OCI-LY1 (cell line): ENCODE measurements around the gene HNRNPF.

Experiments used
- EZH2 ChIP-seq: fragments of 200-600 bp; sonication (generic), shearing (Covaris generic); IDR thresholded peaks from 2 replicates; pipeline ENCODE4 v1.8.0; 2017; ENCODE audit warnings: borderline replicate concordance, mixed run types, mild to moderate bottlenecking, antibody characterized with exemption, low read length, moderate library complexity, mixed read lengths
- TF ChIP-seq, protein P1 (sequence below): fragments of 200-600 bp; sonication (generic), shearing (Covaris generic); IDR thresholded peaks from 2 replicates; pipeline ENCODE4 v1.5.1; 2017; ENCODE audit warnings: mild to moderate bottlenecking, antibody characterized with exemption, low read length, moderate library complexity, mixed read lengths

DNA sequence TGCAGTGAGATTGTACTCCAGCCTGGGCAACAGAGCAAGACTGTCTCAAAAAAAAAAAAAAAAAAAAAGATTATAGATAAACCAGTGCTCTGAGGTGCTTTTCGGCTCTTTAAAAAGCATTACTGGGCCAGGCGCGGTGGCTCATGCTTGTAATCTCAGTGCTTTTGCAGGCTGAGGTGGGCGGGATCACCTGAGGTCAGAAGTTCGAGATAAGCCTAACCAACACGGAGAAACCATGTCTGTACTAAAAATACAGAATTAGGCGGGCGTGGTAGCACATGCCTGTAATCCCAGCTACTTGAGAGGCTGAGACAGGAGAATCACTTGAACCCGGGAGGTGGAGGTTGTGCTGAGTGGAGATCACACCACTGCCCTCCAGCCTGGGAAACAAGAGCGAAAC lies 6.6 kb upstream of the HNRNPF start:
- TF ChIP-seq, protein P1, sequence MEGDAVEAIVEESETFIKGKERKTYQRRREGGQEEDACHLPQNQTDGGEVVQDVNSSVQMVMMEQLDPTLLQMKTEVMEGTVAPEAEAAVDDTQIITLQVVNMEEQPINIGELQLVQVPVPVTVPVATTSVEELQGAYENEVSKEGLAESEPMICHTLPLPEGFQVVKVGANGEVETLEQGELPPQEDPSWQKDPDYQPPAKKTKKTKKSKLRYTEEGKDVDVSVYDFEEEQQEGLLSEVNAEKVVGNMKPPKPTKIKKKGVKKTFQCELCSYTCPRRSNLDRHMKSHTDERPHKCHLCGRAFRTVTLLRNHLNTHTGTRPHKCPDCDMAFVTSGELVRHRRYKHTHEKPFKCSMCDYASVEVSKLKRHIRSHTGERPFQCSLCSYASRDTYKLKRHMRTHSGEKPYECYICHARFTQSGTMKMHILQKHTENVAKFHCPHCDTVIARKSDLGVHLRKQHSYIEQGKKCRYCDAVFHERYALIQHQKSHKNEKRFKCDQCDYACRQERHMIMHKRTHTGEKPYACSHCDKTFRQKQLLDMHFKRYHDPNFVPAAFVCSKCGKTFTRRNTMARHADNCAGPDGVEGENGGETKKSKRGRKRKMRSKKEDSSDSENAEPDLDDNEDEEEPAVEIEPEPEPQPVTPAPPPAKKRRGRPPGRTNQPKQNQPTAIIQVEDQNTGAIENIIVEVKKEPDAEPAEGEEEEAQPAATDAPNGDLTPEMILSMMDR = no peak
- TF ChIP-seq EZH2 = no peak
